Measurements from ENCODE around the gene GUCY1A2.
"Not testable (repeated sequence)": the region's sequence is repeated elsewhere in the genome, so short reads cannot be mapped to it uniquely, and the experiment has no call there.

DNA sequence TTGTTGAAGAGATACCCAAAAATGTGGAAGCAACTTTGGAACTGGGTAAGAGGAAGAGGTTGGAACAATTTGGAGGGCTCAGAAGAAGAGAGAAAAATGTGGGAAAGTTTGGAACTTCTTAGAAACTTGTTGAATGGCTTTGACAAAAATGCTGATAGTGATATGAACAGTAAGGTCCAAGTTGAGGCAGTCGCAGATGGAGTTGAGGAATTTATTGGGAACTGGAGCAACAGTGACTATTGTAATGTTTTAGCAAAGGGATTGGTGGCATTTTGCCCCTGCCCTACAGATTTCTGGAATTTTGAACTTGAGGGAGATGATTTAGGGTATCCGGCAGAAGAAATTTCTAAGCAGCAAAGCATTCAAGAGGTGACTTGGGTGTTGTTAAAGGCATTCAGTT, 32.6 kb upstream of the GUCY1A2 start:
- not testable (repeated sequence) for TF ChIP-seq POLR2A (IDR thresholded peaks at IDR 0.05; ENCODE audit: low read depth, low read length); TAF1 (IDR thresholded peaks at IDR 0.05; ENCODE audit: low read depth, low read length); POLR2AphosphoS5 (IDR thresholded peaks at IDR 0.05; ENCODE audit: low read depth, low read length); SPI1 (IDR thresholded peaks at IDR 0.05; ENCODE audit: low read depth, low read length); POU2F2 (IDR thresholded peaks at IDR 0.05; ENCODE audit: low read depth, low read length); PAX5 (IDR thresholded peaks at IDR 0.05; ENCODE audit: insufficient read depth, low read length, severe bottlenecking)
